SK-N-SH treated with all-trans-retinoic acid at 6 μM for 48 hours (cell line): ENCODE measurements around the gene CEP131.

ENCODE experiments used
- ATAC-seq: fragments of 200-7000 bp; cut with Tn5 transposase; 3 replicates; pipeline ENCODE4 v1.9.1; 2020; ENCODE audit warnings: mild to moderate bottlenecking, moderate library complexity
- ARNTL ChIP-seq: fragments of 450-650 bp; formaldehyde crosslinking; IDR thresholded peaks from 2 replicates; pipeline ENCODE4 v1.5.0; 2020; ENCODE audit warnings: low read depth, mild to moderate bottlenecking, moderate library complexity, borderline replicate concordance
- CREB5 ChIP-seq: fragments of 250-450 bp; sonication (Bioruptor Pico); IDR thresholded peaks from 2 replicates; pipeline ENCODE4 v1.5.1; 2020; ENCODE audit warnings: low read depth, mild to moderate bottlenecking, moderate library complexity
- CSDC2 ChIP-seq: fragments of 250-450 bp; sonication (Bioruptor Pico); IDR thresholded peaks from 2 replicates; pipeline ENCODE4 v1.5.0; 2020; ENCODE audit warnings: mild to moderate bottlenecking, moderate library complexity
- CSRNP3 ChIP-seq: fragments of 250-450 bp; sonication (Bioruptor Pico); IDR thresholded peaks from 2 replicates; pipeline ENCODE4 v1.5.1; 2021; ENCODE audit warnings: mild to moderate bottlenecking, moderate library complexity
- ESRRG ChIP-seq: fragments of 250-450 bp; sonication (Bioruptor Pico); IDR thresholded peaks from 2 replicates; pipeline ENCODE4 v1.6.1; 2021; ENCODE audit warnings: mild to moderate bottlenecking
- GLIS3 ChIP-seq: fragments of 250-450 bp; sonication (Bioruptor Pico); IDR thresholded peaks from 2 replicates; pipeline ENCODE4 v1.5.0; 2020; ENCODE audit warnings: mild to moderate bottlenecking, moderate library complexity
- ISL1 ChIP-seq: fragments of 250-450 bp; sonication (Bioruptor Pico); IDR thresholded peaks from 2 replicates; pipeline ENCODE4 v2.1.2; 2022; ENCODE audit warnings: mild to moderate bottlenecking, moderate library complexity
- OSR1 ChIP-seq: fragments of 250-450 bp; sonication (Bioruptor Pico); IDR thresholded peaks from 2 replicates; pipeline ENCODE4 v1.8.0; 2022; ENCODE audit warnings: moderate library complexity, mild to moderate bottlenecking, inconsistent platforms
- PATZ1 ChIP-seq: fragments of 250-450 bp; sonication (Bioruptor Pico); IDR thresholded peaks from 2 replicates; pipeline ENCODE4 v1.8.0; 2020; ENCODE audit warnings: mild to moderate bottlenecking, moderate library complexity, borderline replicate concordance
- POU6F1 ChIP-seq: fragments of 250-450 bp; sonication (Bioruptor Pico); IDR thresholded peaks from 2 replicates; pipeline ENCODE4 v1.8.0; 2021; ENCODE audit warnings: low read depth, mild to moderate bottlenecking, moderate library complexity, borderline replicate concordance
- PPARA ChIP-seq: fragments of 250-450 bp; sonication (Bioruptor Pico); IDR thresholded peaks from 2 replicates; pipeline ENCODE4 v1.5.0; 2020; ENCODE audit warnings: mild to moderate bottlenecking, borderline replicate concordance
- RARB ChIP-seq: fragments of 250-450 bp; sonication (Bioruptor Pico); IDR thresholded peaks from 2 replicates; pipeline ENCODE4 v1.8.0; 2021; ENCODE audit warnings: mild to moderate bottlenecking, moderate library complexity
- SNAI2 ChIP-seq: fragments of 250-450 bp; sonication (Bioruptor Pico); IDR thresholded peaks from 2 replicates; pipeline ENCODE4 v1.5.0; 2020; ENCODE audit warnings: mild to moderate bottlenecking, moderate library complexity
- TOX ChIP-seq: fragments of 250-450 bp; sonication (Bioruptor Pico); IDR thresholded peaks from 2 replicates; pipeline ENCODE4 v1.8.0; 2021; ENCODE audit warnings: mild to moderate bottlenecking, moderate library complexity, borderline replicate concordance
- TSHZ2 ChIP-seq: fragments of 250-450 bp; sonication (Bioruptor Pico); IDR thresholded peaks from 2 replicates; pipeline ENCODE4 v1.5.0; 2020; ENCODE audit warnings: mild to moderate bottlenecking, moderate library complexity
- ZC3H10 ChIP-seq: fragments of 250-450 bp; sonication (Bioruptor Pico); IDR thresholded peaks from 2 replicates; pipeline ENCODE4 v1.5.1; 2021; ENCODE audit warnings: mild to moderate bottlenecking, moderate library complexity
- ZFP3 ChIP-seq: fragments of 250-450 bp; sonication (Bioruptor Pico); IDR thresholded peaks from 2 replicates; pipeline ENCODE4 v1.5.0; 2020; ENCODE audit warnings: mild to moderate bottlenecking, moderate library complexity
- ZFP30 ChIP-seq: fragments of 450-650 bp; formaldehyde crosslinking; IDR thresholded peaks from 2 replicates; pipeline ENCODE4 v1.5.0; 2022; ENCODE audit warnings: mild to moderate bottlenecking, moderate library complexity
- ZNF70 ChIP-seq: fragments of 450-650 bp; formaldehyde crosslinking; IDR thresholded peaks from 2 replicates; pipeline ENCODE4 v1.5.0; 2020; ENCODE audit warnings: mild to moderate bottlenecking, moderate library complexity
- ZNF8 ChIP-seq: fragments of 450-650 bp; formaldehyde crosslinking; IDR thresholded peaks from 2 replicates; pipeline ENCODE4 v1.5.0; 2020; ENCODE audit warnings: mild to moderate bottlenecking, moderate library complexity

CEP131 gene

GRCh38 chr17:81161972-81162371 is 60.8 kb downstream of the CEP131 start:
- TF ChIP-seq ARNTL (CRISPR knock-in tag): no peak
- no peak for TF ChIP-seq ZNF70 (CRISPR knock-in tag)
- no peak for TF ChIP-seq ZNF8
- no peak for TF ChIP-seq TSHZ2 (CRISPR knock-in tag)
- no peak for TF ChIP-seq PPARA (CRISPR knock-in tag)
- no peak for TF ChIP-seq POU6F1 (CRISPR knock-in tag)
- TF ChIP-seq ISL1 (CRISPR knock-in tag): no peak
- no peak for TF ChIP-seq CSDC2 (CRISPR knock-in tag)
- no peak for TF ChIP-seq CREB5 (CRISPR knock-in tag)
- TF ChIP-seq ESRRG (CRISPR knock-in tag): no peak

GRCh38 chr17:81161536-81161935 is 61.2 kb downstream of the CEP131 start:
- TF ChIP-seq ZFP30 (CRISPR knock-in tag) (no peak), ISL1 (CRISPR knock-in tag) (no peak), SNAI2 (CRISPR knock-in tag) (no peak), POU6F1 (CRISPR knock-in tag) (no peak), ARNTL (CRISPR knock-in tag) (no peak), ZC3H10 (CRISPR knock-in tag) (no peak)
- TF ChIP-seq, all 23 proteins: peak for 0
- ATAC-seq: no peak

More at GRCh38 chr17:81161972-81162371, 60.8 kb downstream of the CEP131 start:
- no peak for ATAC-seq

GRCh38 chr17:81160747-81161453 is 61.9 kb downstream of the CEP131 start:
- TF ChIP-seq CSRNP3 (no peak), PPARA (CRISPR knock-in tag) (no peak), ZC3H10 (CRISPR knock-in tag) (no peak), PATZ1 (no peak), POU6F1 (CRISPR knock-in tag) (no peak), ESRRG (CRISPR knock-in tag) (no peak), ZNF8 (no peak), TOX (CRISPR knock-in tag) (no peak), ZFP30 (CRISPR knock-in tag) (no peak), RARB (CRISPR knock-in tag) (no peak), ZFP3 (CRISPR knock-in tag) (no peak), CSDC2 (CRISPR knock-in tag) (no peak), ZNF70 (CRISPR knock-in tag) (no peak), ARNTL (CRISPR knock-in tag) (no peak), TSHZ2 (CRISPR knock-in tag) (no peak), SNAI2 (CRISPR knock-in tag) (no peak), GLIS3 (CRISPR knock-in tag) (no peak), OSR1 (CRISPR knock-in tag) (no peak)
- ATAC-seq: no peak
